Subcutaneous abdominal adipose tissue (tissue), 5 donors: ENCODE results near the gene FMNL1.

Experiments used
- H3K27ac ChIP-seq: one replicate; pipeline ENCODE4 v1.7.0; 2013; ENCODE audit warnings: low read depth, mild to moderate bottlenecking, inconsistent platforms, low read length, moderate library complexity
- H3K27me3 ChIP-seq, 5 donors: one replicate each; pipeline ENCODE4 v1.7.0; 2013; ENCODE audit warnings: low read length in 5 of 5, inconsistent platforms in 1 of 5; ENCODE audit not compliant: control insufficient read depth in 5 of 5, insufficient read depth in 4 of 5
- H3K36me3 ChIP-seq, 5 donors: one replicate each; pipeline ENCODE4 v1.7.0; 2013; ENCODE audit warnings: low read length in 5 of 5; ENCODE audit not compliant: control insufficient read depth in 5 of 5, insufficient read depth in 5 of 5
- H3K4me1 ChIP-seq, 5 donors: one replicate each; pipeline ENCODE4 v1.7.0; 2013; ENCODE audit warnings: low read length in 5 of 5, mild to moderate bottlenecking in 3 of 5, moderate library complexity in 1 of 5; ENCODE audit not compliant: control insufficient read depth in 5 of 5, insufficient read depth in 5 of 5
- H3K4me3 ChIP-seq, 5 donors: one replicate each; pipeline ENCODE4 v1.7.0; 2013; ENCODE audit warnings: low read length in 5 of 5, low read depth in 1 of 5
- H3K9ac ChIP-seq, 5 donors: one replicate each; pipeline ENCODE4 v1.7.0; 2013; ENCODE audit warnings: low read length in 5 of 5, mild to moderate bottlenecking in 4 of 5, moderate library complexity in 3 of 5
- H3K9me3 ChIP-seq, 5 donors: one replicate each; pipeline ENCODE4 v1.7.0; 2013; ENCODE audit warnings: low read length in 5 of 5; ENCODE audit not compliant: control insufficient read depth in 5 of 5
- donor health status: healthy.
- donor health status: healthy.
- donor health status: healthy.
- donor health status: healthy.
- donor health status: healthy.

The FMNL1 gene

GRCh38 chr17:45277992-45278391 lies 56.3 kb downstream of the FMNL1 start:
- no peaks in the 10 kb centered on the region for H3K27me3 ChIP-seq
- no peaks in the 10 kb centered on the region for H3K9me3 ChIP-seq
- no peak overlapping the region for H3K9ac ChIP-seq
- peaks cover 0 to 31% (median 24%) of the 10 kb centered on the region in 5 donors for H3K36me3 ChIP-seq
- H3K27ac ChIP-seq, result peak overlapping the region; percentile 35
- H3K4me3 ChIP-seq, result no peak overlapping the region
- H3K4me1 ChIP-seq, result peaks cover 10 to 19% (median 13%) of the 10 kb centered on the region in 5 donors

- Histone ChIP-seq H3K4me3 (no peak overlapping the region), H3K9ac (no peak overlapping the region), H3K9me3 (no peaks in the 10 kb centered on the region), H3K27me3 (no peaks in the 10 kb centered on the region), H3K27ac (no peak overlapping the region), H3K36me3 (peaks cover 0 to 34% (median 28%) of the 10 kb centered on the region in 5 donors), H3K4me1 (peaks cover 10 to 19% (median 13%) of the 10 kb centered on the region in 5 donors)
Observed at GRCh38 chr17:45279898-45280297, 58.2 kb downstream of the FMNL1 start.

DNA sequence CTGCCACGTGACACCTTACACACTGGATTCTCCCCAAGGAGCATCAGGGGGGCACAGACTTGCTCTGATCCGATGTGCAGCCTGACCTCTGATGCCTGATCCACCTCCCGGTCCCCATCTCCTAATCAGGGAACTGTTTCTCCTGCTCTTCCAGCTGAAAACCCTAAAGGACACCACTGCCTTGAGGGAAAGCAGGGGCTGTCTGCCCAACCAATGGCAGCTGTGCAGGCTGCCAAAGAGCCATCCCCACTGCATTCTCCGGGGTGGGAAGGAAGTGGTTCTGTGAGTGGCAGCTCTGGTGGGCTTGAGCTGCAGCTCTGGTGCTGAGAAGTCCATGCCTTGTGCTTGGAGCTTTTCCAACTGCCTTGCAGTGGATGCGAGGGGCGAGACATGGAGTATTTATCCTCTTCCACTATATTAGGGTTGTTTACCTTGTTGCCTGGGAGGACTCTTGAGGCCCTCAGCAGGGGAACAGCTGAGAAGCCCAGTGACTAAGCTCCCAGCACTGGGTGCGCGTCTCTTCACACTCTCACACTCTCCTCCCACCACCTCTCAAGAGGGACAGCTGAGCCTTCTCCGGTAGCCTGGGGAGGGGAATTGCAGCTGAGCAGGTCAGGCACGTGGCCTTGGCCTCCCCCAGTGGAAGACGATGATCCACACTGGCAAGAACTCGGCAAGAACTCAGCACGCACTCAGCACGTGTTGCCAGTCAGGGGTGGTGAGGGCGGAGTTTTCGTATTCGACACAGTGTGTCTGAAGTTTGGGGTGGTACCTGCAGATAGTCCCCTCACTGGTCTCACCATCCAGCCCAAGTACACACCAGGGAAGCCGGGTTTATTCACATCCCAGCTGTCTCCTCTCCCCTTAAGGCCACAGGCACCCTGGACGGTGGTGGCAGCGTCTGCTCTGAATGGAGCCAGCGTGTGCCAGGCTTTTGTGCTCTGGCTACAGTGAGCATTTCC lies 61.3 kb downstream of the FMNL1 start:
- Histone ChIP-seq H3K4me3 (no peak overlapping the region), H3K4me1 (peaks cover 4 to 10% (median 7%) of the 10 kb centered on the region in 5 donors), H3K36me3 (peaks cover 0 to 61% (median 51%) of the 10 kb centered on the region in 5 donors)

DNA sequence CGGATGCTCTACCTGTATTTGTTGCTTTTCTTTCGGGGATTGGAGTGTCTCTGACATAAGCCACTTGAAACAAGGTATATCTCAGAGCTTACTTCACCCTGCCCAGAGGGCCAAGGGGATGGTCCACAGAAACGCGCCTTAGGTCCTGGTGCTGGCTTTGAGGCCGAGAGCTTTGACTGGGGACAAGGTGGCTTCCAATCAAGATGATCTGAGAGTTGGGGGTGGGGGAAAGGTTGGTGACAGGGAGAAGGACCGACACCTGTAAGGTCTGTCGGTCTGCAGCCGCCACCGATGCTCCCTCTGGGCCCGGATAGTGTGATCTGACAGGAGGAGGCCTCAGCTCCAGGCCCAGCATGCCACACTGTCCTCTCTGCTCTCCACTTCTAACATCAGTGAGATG lies 62.0 kb downstream of the FMNL1 start:
- Histone ChIP-seq H3K27ac (no peak overlapping the region), H3K4me1 (peaks cover 0 to 6% (median 2%) of the 10 kb centered on the region in 5 donors), H3K4me3 (no peak overlapping the region), H3K36me3 (peaks cover 0 to 66% (median 54%) of the 10 kb centered on the region in 5 donors), H3K9me3 (no peaks in the 10 kb centered on the region), H3K9ac (no peak overlapping the region), H3K27me3 (no peaks in the 10 kb centered on the region)

More for the DNA sequence above, 61.3 kb downstream of the FMNL1 start:
- Histone ChIP-seq H3K9me3 (no peaks in the 10 kb centered on the region), H3K27me3 (no peaks in the 10 kb centered on the region), H3K27ac (no peak overlapping the region), H3K9ac (no peak overlapping the region)

DNA sequence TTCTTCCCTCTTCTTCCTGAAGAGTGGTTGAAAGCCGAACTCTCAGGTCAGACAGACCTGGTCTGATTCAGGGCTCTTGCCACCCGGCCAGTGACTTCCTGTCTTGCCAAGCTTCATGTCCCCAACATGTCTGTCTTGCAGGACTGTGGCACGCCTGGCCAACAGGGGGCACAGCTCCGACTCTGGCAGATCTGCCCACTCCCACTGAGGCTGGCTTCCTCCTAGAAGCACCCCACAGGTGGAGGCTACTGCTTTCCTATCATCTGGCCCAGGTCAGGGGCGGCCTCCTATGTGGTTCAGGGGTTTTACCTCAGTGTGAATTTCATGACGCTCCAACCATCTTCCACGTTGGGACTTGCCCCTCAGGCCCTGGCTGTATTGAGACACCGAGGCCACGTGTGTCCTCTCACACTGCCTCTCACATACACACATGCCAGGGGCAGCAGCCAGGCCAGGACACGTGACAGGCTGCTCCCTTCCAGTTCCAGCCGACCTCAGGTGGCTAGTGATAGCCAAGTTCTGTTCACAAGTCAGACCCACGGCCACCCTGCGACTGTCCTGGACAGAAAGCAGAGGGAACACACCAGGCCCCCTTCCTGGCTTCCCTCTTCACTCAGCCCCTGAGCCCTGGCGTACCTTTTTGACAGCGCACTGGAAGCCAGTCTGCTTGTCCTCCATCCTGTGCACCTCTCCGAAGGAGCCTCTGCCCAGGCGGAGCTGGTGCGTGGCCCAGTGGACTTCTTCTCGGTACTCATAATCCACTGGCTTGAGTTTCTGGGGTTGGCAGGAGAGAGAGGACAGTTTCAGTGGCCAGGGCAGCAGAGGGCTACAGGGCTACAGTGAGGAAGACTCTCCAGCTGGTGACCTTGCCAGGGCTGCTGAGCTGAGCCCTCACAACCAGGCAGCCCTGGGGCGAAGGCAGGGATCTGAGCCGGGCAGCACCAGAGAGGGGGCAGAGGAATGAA lies 62.8 kb downstream of the FMNL1 start:
- Histone ChIP-seq H3K36me3 (peaks cover 0 to 73% (median 61%) of the 10 kb centered on the region in 5 donors), H3K27me3 (no peaks in the 10 kb centered on the region), H3K4me1 (peaks cover 0 to 6% (median 0%) of the 10 kb centered on the region in 5 donors), H3K9me3 (no peaks in the 10 kb centered on the region), H3K27ac (no peak overlapping the region), H3K4me3 (no peak overlapping the region), H3K9ac (no peak overlapping the region)

DNA sequence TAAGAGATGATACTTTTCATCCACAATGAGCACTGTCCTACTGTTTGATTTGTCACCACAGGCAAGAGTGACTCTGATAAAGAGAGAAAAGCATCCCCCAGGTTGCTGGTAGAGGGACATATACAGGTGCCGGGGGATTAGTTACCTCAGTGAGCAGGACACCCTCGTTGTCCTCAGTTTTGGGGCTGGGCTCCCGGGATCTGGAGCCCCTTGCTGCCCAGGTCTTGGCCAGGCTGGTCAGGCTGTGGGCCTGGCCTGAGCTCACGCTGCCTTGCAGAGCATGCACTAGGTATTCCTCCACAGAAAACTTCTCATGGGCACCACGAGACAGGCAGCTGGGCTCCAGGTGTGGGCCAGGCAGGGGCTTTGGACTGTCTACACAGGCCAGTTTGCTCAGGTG lies 64.6 kb downstream of the FMNL1 start:
- no peak overlapping the region for H3K27ac ChIP-seq
- H3K9ac ChIP-seq, result no peak overlapping the region
- no peaks in the 10 kb centered on the region for H3K27me3 ChIP-seq
- H3K4me1 ChIP-seq, result peaks cover 3 to 17% (median 14%) of the 10 kb centered on the region in 5 donors
- H3K36me3 ChIP-seq, result peaks cover 0 to 78% (median 64%) of the 10 kb centered on the region in 5 donors
- H3K4me3 ChIP-seq, result no peak overlapping the region
- no peaks in the 10 kb centered on the region for H3K9me3 ChIP-seq

DNA sequence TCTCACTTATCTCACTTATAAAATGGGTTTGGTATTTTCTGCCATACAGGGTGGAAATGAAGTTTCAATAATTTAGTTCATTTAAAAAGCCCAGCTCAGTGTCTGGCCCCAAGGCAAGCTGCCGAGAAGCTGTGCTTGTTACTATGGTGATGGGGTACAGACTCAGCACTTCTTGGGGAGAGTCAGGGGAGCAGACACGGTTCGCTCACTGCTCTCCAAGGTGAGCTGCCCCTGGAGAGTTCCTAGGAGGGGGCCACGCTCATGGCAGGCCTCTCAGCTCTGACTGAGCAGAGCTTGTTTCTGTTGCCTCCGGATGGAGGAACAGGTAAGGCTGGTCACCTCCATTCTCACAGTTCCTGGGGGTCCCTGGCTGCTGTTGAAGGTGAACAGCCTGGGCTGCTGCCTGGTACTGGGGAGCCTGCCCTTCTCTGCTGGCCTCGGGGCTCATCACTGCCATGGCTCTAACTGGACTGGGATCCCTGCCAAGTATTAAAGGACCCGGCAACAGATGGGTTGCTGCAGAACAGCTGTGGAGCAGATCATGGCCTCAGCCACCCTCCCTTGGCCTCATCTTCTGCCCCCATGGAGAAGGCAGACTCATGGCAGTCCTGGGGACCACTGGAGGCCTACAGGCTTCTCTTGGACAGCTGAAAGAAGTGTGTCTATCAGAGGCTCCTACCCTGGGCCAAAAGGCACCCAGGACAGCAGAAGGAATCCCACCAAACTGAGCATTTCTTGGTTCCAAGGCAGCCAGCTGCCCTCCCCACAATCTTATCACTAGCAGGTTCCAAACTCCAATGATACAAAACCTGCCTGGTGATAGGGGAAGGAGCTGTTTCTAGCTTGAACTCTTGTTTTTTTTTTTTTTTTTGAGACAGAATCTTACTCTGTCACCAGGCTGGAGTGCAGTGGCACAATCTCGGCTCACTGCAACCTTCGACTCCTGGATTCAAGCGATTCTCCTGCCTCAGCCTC lies 66.1 kb downstream of the FMNL1 start:
- H3K9ac ChIP-seq, result peak overlapping the region in 2 of 5 donors; percentile 21 to 47
- peaks cover 7 to 33% (median 29%) of the 10 kb centered on the region in 5 donors for H3K4me1 ChIP-seq
- H3K4me3 ChIP-seq, result no peak overlapping the region
- H3K27me3 ChIP-seq, result no peaks in the 10 kb centered on the region
- H3K27ac ChIP-seq, result no peak overlapping the region
- no peaks in the 10 kb centered on the region for H3K9me3 ChIP-seq
- H3K36me3 ChIP-seq, result peaks cover 0 to 72% (median 59%) of the 10 kb centered on the region in 5 donors

DNA sequence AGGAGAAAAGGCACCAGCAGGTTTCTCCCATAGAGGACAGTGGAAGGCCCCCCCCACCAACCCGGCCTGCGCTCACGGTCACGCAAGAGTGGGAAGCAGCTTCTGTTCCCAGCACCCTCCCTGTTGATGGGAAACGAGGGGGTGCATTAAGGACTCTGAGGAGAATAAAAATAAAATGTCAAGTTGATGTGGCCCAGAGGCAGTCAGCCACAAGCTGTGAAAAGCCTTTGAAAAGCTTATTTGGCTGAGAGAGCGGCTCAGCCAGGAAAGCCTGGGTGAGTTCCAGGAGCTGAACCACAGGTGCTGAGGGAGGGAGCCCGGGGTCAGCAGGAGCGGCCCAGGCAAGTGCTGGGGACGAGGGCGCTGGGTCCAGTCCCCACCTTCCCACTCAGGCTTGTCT lies 67.1 kb downstream of the FMNL1 start:
- Histone ChIP-seq H3K4me1 (peaks cover 14 to 43% (median 39%) of the 10 kb centered on the region in 5 donors), H3K9ac (no peak overlapping the region), H3K9me3 (no peaks in the 10 kb centered on the region), H3K27me3 (no peaks in the 10 kb centered on the region), H3K36me3 (peaks cover 0 to 61% (median 49%) of the 10 kb centered on the region in 5 donors), H3K27ac (no peak overlapping the region), H3K4me3 (no peak overlapping the region)
